Vagina (tissue), 2 donors: Measurements from ENCODE around the gene TBL1X.

ENCODE experiments used
- POLR2AphosphoS5 ChIP-seq, 2 donors: sonication (generic); formaldehyde crosslinking; IDR thresholded peaks; one replicate each; pipeline ENCODE4 v1.9.0; 2017; ENCODE audit warnings: antibody characterized with exemption in 2 of 2, mild to moderate bottlenecking in 2 of 2, low read depth in 1 of 2; ENCODE audit not compliant: insufficient read depth in 1 of 2
- TF ChIP-seq, protein P1 (sequence below), 3 experiments: fragments of 450-650 bp in 2 of 3; fragments of 200-600 bp in 1 of 3; sonication (generic) in 1 of 3; IDR thresholded peaks; one replicate each; pipeline ENCODE4 v1.5.1; 2017 to 2019; ENCODE audit warnings: antibody characterized with exemption in 3 of 3, mild to moderate bottlenecking in 2 of 3, moderate library complexity in 2 of 3

DNA sequence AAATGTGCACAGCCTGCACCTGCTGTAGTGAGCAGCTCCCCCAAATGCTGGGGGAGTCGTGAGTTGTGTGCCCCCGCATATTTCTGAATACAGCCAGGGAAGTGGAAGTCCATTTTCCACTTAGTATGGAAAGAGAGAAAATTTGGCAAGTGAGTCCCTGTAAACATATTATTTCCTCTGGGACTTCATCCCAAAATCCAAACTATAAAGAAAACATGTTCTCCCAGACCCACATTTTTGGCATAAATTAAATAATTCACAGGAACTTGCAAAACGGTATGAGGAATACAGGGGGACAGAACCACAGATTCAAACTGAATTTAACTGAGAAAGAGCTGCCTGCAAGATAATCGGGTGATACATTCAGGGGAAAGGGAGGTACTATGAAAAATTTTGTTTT is 193.6 kb downstream of the TBL1X start:
- TF ChIP-seq, protein P1, sequence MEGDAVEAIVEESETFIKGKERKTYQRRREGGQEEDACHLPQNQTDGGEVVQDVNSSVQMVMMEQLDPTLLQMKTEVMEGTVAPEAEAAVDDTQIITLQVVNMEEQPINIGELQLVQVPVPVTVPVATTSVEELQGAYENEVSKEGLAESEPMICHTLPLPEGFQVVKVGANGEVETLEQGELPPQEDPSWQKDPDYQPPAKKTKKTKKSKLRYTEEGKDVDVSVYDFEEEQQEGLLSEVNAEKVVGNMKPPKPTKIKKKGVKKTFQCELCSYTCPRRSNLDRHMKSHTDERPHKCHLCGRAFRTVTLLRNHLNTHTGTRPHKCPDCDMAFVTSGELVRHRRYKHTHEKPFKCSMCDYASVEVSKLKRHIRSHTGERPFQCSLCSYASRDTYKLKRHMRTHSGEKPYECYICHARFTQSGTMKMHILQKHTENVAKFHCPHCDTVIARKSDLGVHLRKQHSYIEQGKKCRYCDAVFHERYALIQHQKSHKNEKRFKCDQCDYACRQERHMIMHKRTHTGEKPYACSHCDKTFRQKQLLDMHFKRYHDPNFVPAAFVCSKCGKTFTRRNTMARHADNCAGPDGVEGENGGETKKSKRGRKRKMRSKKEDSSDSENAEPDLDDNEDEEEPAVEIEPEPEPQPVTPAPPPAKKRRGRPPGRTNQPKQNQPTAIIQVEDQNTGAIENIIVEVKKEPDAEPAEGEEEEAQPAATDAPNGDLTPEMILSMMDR (IDR thresholded peaks at IDR 0.05) = no peak
- no peak for TF ChIP-seq POLR2AphosphoS5 (IDR thresholded peaks at IDR 0.05; ENCODE audit: insufficient read depth in 1 of 2, low read depth in 1 of 2)
